BLaER1 (cell line): ENCODE data around the gene TMTC2.

Experiments used
- H3K27ac ChIP-seq: shearing (Covaris generic); formaldehyde crosslinking; 2 replicates; pipeline ENCODE4 v1.8.1; 2022
- H3K27me3 ChIP-seq: shearing (Covaris generic); formaldehyde crosslinking; 2 replicates; pipeline ENCODE4 v1.8.1; 2022
- H3K36me3 ChIP-seq: shearing (Covaris generic); formaldehyde crosslinking; 2 replicates; pipeline ENCODE4 v1.8.1; 2022
- H3K4me1 ChIP-seq: shearing (Covaris generic); formaldehyde crosslinking; 2 replicates; pipeline ENCODE4 v1.8.1; 2022
- H3K4me2 ChIP-seq: shearing (Covaris generic); formaldehyde crosslinking; 2 replicates; pipeline ENCODE4 v1.8.1; 2022
- H3K4me3 ChIP-seq: shearing (Covaris generic); formaldehyde crosslinking; 2 replicates; pipeline ENCODE4 v1.8.1; 2022
- H3K9ac ChIP-seq: shearing (Covaris generic); formaldehyde crosslinking; 2 replicates; pipeline ENCODE4 v1.8.1; 2022
- H3K9me3 ChIP-seq: shearing (Covaris generic); formaldehyde crosslinking; 2 replicates; pipeline ENCODE4 v1.8.1; 2022
- H4K20me1 ChIP-seq: shearing (Covaris generic); formaldehyde crosslinking; 2 replicates; pipeline ENCODE4 v1.8.1; 2022
- Cebpa-rat ChIP-seq: shearing (Covaris generic); IDR thresholded peaks from 2 replicates; pipeline ENCODE4 v1.8.1; 2022

Gene TMTC2

DNA sequence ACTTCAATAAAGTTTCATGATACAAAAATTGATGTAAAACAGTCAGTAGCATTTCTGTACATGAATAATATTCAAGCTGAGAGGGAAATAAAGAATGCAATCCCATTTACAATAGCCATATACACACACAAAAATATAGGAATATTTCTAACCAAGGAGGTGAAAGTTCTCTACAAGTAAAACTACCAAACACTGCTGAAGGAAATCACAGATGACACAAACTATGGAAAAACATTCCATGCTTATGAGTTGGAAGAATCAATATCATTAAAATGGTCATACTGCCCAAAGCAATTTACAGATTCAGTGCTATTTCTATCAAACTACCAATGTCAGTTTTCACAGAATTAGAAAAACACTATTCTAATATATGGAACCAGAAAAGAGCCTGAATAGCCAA lies 272.3 kb downstream of the TMTC2 start:
- H4K20me1 ChIP-seq: no peaks in the 10 kb centered on the region
- TF ChIP-seq Cebpa-rat: no peak
- no peak overlapping the region for H3K9ac ChIP-seq
- no peak overlapping the region for H3K4me2 ChIP-seq
- no peak overlapping the region for H3K4me3 ChIP-seq
- no peaks in the 10 kb centered on the region for H3K36me3 ChIP-seq
- H3K27ac ChIP-seq: no peak overlapping the region
- no peaks in the 10 kb centered on the region for H3K9me3 ChIP-seq
- H3K4me1 ChIP-seq: no peaks in the 10 kb centered on the region
- H3K27me3 ChIP-seq: no peaks in the 10 kb centered on the region

DNA sequence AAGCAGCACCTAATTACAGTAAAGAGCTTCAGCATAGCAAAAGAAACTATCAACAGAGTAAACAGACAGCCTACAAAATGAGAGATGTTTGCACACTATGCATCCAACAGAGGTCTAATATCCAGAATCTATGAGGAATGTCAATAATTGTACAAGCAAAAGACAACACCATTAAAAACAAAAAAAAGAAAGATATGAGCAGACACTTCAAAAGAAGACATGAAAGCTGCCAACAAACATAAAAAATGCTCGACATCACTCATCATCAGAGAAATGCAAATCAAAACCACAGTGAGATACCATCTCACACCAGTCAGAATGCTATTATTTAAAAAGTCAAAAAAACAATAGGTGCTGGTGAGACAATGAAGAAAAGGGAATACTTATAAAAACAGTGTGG lies 273.1 kb downstream of the TMTC2 start:
- no peak overlapping the region for H3K4me2 ChIP-seq
- H3K4me3 ChIP-seq: no peak overlapping the region
- H3K9ac ChIP-seq: no peak overlapping the region
- no peak overlapping the region for H3K27ac ChIP-seq
- H3K36me3 ChIP-seq: no peaks in the 10 kb centered on the region
- H3K4me1 ChIP-seq: no peaks in the 10 kb centered on the region
- TF ChIP-seq Cebpa-rat: no peak
- no peaks in the 10 kb centered on the region for H4K20me1 ChIP-seq
- no peaks in the 10 kb centered on the region for H3K9me3 ChIP-seq
- H3K27me3 ChIP-seq: no peaks in the 10 kb centered on the region

GRCh38 chr12:82961835-82962234 lies 275.1 kb downstream of the TMTC2 start:
- Histone ChIP-seq H3K4me2 (no peak overlapping the region), H3K9ac (no peak overlapping the region), H4K20me1 (no peaks in the 10 kb centered on the region), H3K9me3 (no peaks in the 10 kb centered on the region), H3K27me3 (no peaks in the 10 kb centered on the region), H3K36me3 (no peaks in the 10 kb centered on the region), H3K4me1 (no peaks in the 10 kb centered on the region), H3K4me3 (no peak overlapping the region), H3K27ac (no peak overlapping the region)
- no peak for TF ChIP-seq Cebpa-rat

GRCh38 chr12:82963956-82964355 lies 277.2 kb downstream of the TMTC2 start:
- Histone ChIP-seq H3K9me3 (no peaks in the 10 kb centered on the region), H3K9ac (no peak overlapping the region), H4K20me1 (no peaks in the 10 kb centered on the region), H3K4me1 (no peaks in the 10 kb centered on the region), H3K27me3 (no peaks in the 10 kb centered on the region), H3K36me3 (no peaks in the 10 kb centered on the region), H3K4me2 (no peak overlapping the region), H3K27ac (no peak overlapping the region), H3K4me3 (no peak overlapping the region)
- no peak for TF ChIP-seq Cebpa-rat

DNA sequence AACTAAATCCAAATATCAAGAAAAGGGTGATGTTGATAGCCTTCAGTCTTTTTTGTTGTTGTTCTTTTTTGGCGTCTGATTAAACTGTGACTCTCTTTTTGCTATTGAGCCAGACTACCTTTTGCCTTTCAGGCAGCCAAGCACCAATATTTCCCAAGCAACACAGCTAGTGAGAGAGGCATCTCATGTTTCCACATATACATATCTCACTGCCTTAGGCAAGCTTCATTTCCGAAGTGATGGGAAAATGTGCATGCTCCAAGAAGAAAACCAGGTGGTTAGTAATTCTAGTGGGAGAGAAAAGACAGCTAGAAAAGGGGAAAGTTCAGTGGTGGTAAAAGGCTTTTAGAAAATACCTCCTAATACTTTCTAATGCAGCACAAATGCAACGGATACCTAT lies 277.7 kb downstream of the TMTC2 start:
- no peak overlapping the region for H3K4me2 ChIP-seq
- H3K9me3 ChIP-seq: no peaks in the 10 kb centered on the region
- no peak overlapping the region for H3K27ac ChIP-seq
- H3K4me3 ChIP-seq: no peak overlapping the region
- TF ChIP-seq Cebpa-rat: no peak
- no peaks in the 10 kb centered on the region for H3K4me1 ChIP-seq
- no peaks in the 10 kb centered on the region for H3K36me3 ChIP-seq
- no peak overlapping the region for H3K9ac ChIP-seq
- H3K27me3 ChIP-seq: no peaks in the 10 kb centered on the region
- H4K20me1 ChIP-seq: no peaks in the 10 kb centered on the region

GRCh38 chr12:82966001-82966559 lies 279.4 kb downstream of the TMTC2 start:
- Histone ChIP-seq H3K4me2 (no peak overlapping the region), H3K27me3 (no peaks in the 10 kb centered on the region), H4K20me1 (no peaks in the 10 kb centered on the region), H3K27ac (no peak overlapping the region), H3K9me3 (no peaks in the 10 kb centered on the region), H3K36me3 (no peaks in the 10 kb centered on the region), H3K4me3 (no peak overlapping the region), H3K9ac (no peak overlapping the region), H3K4me1 (no peaks in the 10 kb centered on the region)
- TF ChIP-seq Cebpa-rat: no peak

DNA sequence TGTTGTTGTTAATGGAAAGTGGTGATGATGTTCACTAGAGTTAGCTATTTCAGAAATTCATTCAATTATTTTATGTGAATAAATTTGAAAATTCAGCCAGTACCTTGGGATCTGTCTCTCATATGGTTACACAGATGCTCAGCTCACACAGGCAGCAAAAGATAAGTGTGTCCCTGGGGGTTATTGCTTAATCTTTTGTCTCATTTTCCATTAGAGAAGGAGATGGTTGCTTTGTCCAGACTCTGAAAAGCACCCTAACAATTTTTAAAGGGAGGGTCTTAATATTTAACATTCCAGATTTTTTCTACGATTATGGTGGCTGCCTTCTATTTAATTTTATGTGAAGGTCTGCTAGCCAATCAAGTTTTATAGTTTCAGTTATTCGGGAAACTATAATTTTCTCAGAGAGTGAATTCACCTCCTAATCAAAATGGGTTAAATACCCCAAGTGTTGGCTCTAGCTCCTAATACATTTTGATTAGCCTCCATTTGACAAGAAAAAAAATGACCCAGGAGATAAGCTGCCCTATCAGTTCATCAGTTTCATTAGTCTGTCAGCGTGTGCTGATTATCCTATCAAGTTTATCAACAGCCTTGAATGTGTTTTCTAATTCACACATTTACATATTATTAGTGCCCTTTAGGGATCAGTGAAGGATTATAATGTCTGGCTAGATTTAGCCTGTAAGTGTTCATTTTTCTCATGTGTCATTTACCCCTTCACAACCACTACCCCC lies 282.1 kb downstream of the TMTC2 start:
- Histone ChIP-seq H3K36me3 (no peaks in the 10 kb centered on the region), H3K9ac (no peak overlapping the region), H3K9me3 (no peaks in the 10 kb centered on the region), H3K4me2 (no peak overlapping the region), H3K27me3 (no peaks in the 10 kb centered on the region), H3K4me1 (no peaks in the 10 kb centered on the region), H3K4me3 (no peak overlapping the region), H4K20me1 (no peaks in the 10 kb centered on the region), H3K27ac (no peak overlapping the region)
- no peak for TF ChIP-seq Cebpa-rat

- Histone ChIP-seq H3K27me3 (no peaks in the 10 kb centered on the region), H3K4me1 (no peaks in the 10 kb centered on the region), H3K9me3 (no peaks in the 10 kb centered on the region), H3K36me3 (no peaks in the 10 kb centered on the region), H3K9ac (no peak overlapping the region), H3K4me3 (no peak overlapping the region), H4K20me1 (no peaks in the 10 kb centered on the region), H3K27ac (no peak overlapping the region), H3K4me2 (no peak overlapping the region)
- TF ChIP-seq Cebpa-rat: no peak
Observed at GRCh38 chr12:82970614-82971013, 283.9 kb downstream of the TMTC2 start.

DNA sequence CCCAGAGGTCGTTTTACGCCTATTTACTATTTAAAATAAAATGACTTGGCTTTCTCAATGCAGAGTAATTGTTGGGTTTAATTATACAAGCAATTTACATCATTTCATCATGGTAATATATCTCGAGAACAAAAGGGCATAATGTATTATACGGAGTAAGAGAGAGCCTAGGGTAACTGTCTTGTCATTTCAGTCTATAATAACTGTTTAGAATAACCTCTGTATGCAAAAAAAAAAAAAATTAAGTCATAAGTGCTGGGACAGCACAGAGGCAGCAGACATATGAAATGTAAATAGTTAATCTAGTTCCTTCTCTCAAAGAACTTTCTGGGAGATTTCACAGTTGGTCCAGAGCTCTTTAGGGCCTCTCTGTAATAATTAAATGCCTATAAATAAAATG lies 284.9 kb downstream of the TMTC2 start:
- no peak overlapping the region for H3K27ac ChIP-seq
- H3K36me3 ChIP-seq: no peaks in the 10 kb centered on the region
- H3K4me1 ChIP-seq: no peaks in the 10 kb centered on the region
- H3K4me3 ChIP-seq: no peak overlapping the region
- H3K9ac ChIP-seq: no peak overlapping the region
- H3K9me3 ChIP-seq: no peaks in the 10 kb centered on the region
- no peak overlapping the region for H3K4me2 ChIP-seq
- H3K27me3 ChIP-seq: no peaks in the 10 kb centered on the region
- no peaks in the 10 kb centered on the region for H4K20me1 ChIP-seq
- no peak for TF ChIP-seq Cebpa-rat

DNA sequence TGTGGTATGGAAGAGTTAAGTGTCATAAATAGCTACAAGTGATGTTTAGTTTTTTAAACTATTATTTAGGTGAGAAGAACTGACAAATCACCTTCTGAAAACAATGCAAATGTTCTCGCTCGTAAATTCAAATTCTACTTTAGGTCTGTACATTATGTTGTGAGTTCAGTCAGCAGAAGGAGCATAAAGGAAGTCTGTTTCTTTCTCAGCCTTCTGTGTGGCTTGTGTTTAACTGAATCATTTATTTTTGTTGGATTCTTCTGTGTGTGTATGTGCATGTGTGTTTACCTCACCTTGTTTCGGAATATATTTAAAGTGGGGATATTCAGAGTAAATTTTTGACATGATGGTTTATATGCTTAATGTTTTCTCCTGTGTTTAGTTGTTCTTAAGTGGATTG lies 285.9 kb downstream of the TMTC2 start:
- H3K9ac ChIP-seq: no peak overlapping the region

DNA sequence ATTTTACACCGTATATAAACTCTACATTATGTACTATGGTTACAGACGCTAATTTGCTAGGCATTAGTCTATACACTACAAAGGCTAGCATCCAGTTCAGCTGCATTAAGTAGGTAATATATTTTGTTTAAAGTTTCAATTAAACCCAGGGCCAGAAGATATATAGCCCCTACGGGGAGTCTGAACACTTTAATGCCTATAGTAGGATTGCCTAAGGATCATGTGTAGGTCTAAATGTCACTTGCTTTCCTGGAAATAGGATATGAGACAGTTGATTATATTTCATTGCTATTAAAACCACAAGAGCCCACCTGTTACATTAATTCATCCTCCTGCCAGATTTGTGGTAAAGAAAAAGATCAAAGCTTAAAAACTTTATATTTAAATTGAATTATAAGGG lies 286.9 kb downstream of the TMTC2 start:
- H3K27ac ChIP-seq: no peak overlapping the region
- H3K4me1 ChIP-seq: no peaks in the 10 kb centered on the region
- no peak overlapping the region for H3K4me2 ChIP-seq
- H3K4me3 ChIP-seq: no peak overlapping the region
- H3K36me3 ChIP-seq: no peaks in the 10 kb centered on the region
- no peak for TF ChIP-seq Cebpa-rat
- H3K27me3 ChIP-seq: no peaks in the 10 kb centered on the region
- H3K9me3 ChIP-seq: no peaks in the 10 kb centered on the region
- no peaks in the 10 kb centered on the region for H4K20me1 ChIP-seq
- H3K9ac ChIP-seq: no peak overlapping the region

More for the DNA sequence above, 285.9 kb downstream of the TMTC2 start:
- no peaks in the 10 kb centered on the region for H4K20me1 ChIP-seq
- H3K4me3 ChIP-seq: no peak overlapping the region
- H3K9me3 ChIP-seq: no peaks in the 10 kb centered on the region
- H3K36me3 ChIP-seq: no peaks in the 10 kb centered on the region
- no peak overlapping the region for H3K27ac ChIP-seq
- no peaks in the 10 kb centered on the region for H3K4me1 ChIP-seq
- no peak for TF ChIP-seq Cebpa-rat
- no peak overlapping the region for H3K4me2 ChIP-seq
- H3K27me3 ChIP-seq: no peaks in the 10 kb centered on the region
